Measurements from ENCODE around the gene PRR36. TPM values are rescaled to one million over a fixed set of nuclear protein-coding genes. Genes with fewer than 3 reads are reported as not detected.

PRR36 gene
- total RNA-seq, 4 donors from 2014 or later: 0.52 TPM; not detected in 3

GRCh38 chr19:7845390-7846154, 28.6 kb downstream of the PRR36 start:
- no peak overlapping the region for H3K4me3 ChIP-seq
- no peak overlapping the region for H3K27ac ChIP-seq (replicated peaks in 1 of 4)
- H3K36me3 ChIP-seq: peaks cover 0 to 16% (median 6%) of the 10 kb centered on the region in 4 donors
- H3K9me3 ChIP-seq: no peaks in the 10 kb centered on the region
- TF ChIP-seq CTCF (IDR thresholded peaks at IDR 0.05) (no peak), POLR2A (IDR thresholded peaks at IDR 0.05; ENCODE audit: low read depth) (no peak), POLR2AphosphoS5 (IDR thresholded peaks at IDR 0.05) (no peak), EP300 (IDR thresholded peaks at IDR 0.05) (no peak)
- DNase-seq (ENCODE audit: extremely low spot score): no peak
- peaks cover 0 to 7% (median 0%) of the 10 kb centered on the region in 4 donors for H3K4me1 ChIP-seq
- H3K27me3 ChIP-seq: no peaks in the 10 kb centered on the region
- intact Hi-C loops (cut with DNase I): no loop called here
- 93% methylated on average over 8 of the region's 20 CpGs for WGBS

DNA sequence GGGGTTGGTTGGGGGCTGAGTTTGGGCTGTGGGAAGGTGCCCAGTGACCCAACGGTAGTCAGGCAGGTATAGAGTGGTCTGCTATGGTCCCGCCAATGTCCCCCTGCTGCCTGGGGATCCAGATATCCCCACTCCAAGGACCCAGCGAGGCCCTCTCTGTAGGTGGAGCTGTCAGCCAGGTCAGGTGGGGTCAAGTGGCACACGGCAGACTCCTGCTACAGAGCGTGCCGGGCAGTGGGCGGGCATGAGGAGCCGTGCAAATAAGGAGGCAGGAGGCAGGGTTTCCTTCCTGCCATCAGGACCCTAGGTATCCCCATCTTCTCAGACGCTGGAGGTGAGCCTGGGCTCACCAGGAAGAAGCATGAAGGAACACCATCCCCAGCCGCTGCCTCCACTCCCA, 29.2 kb downstream of the PRR36 start:
- no peak for TF ChIP-seq POLR2A (IDR thresholded peaks at IDR 0.05; ENCODE audit: low read depth)
- no peak for TF ChIP-seq CTCF (IDR thresholded peaks at IDR 0.05)
- TF ChIP-seq POLR2AphosphoS5 (IDR thresholded peaks at IDR 0.05): no peak
- no peak for TF ChIP-seq EP300 (IDR thresholded peaks at IDR 0.05)
- WGBS: 80% methylated on average over 10 of the region's 10 CpGs
- Histone ChIP-seq H3K4me3 (no peak overlapping the region), H3K4me1 (peaks cover 0 to 2% (median 0%) of the 10 kb centered on the region in 4 donors), H3K27me3 (no peaks in the 10 kb centered on the region), H3K27ac (replicated peaks in 1 of 4) (no peak overlapping the region), H3K36me3 (peaks cover 0 to 16% (median 4%) of the 10 kb centered on the region in 4 donors), H3K9me3 (no peaks in the 10 kb centered on the region)
- DNase-seq (ENCODE audit: extremely low spot score): no peak
- intact Hi-C loops (cut with DNase I): no loop called here

GRCh38 chr19:7844405-7844804, 29.8 kb downstream of the PRR36 start:
- no peaks in the 10 kb centered on the region for H3K27me3 ChIP-seq

GRCh38 chr19:7843521-7843920, 30.7 kb downstream of the PRR36 start:
- TF ChIP-seq POLR2A (IDR thresholded peaks at IDR 0.05; ENCODE audit: low read depth) (no peak), CTCF (IDR thresholded peaks at IDR 0.05) (no peak)
- WGBS: 88% methylated on average over 6 of the region's 6 CpGs
- intact Hi-C loops (cut with DNase I): no loop called here

More at GRCh38 chr19:7844405-7844804, 29.8 kb downstream of the PRR36 start:
- H3K9me3 ChIP-seq: no peaks in the 10 kb centered on the region
- WGBS: 59% methylated on average over 3 of the region's 5 CpGs
- DNase-seq (ENCODE audit: extremely low spot score): no peak
- peaks cover 0 to 15% (median 4%) of the 10 kb centered on the region in 4 donors for H3K36me3 ChIP-seq
- no peak overlapping the region for H3K4me3 ChIP-seq
- intact Hi-C loops (cut with DNase I): no loop called here
- TF ChIP-seq POLR2A (IDR thresholded peaks at IDR 0.05; ENCODE audit: low read depth) (no peak), CTCF (IDR thresholded peaks at IDR 0.05) (no peak), POLR2AphosphoS5 (IDR thresholded peaks at IDR 0.05) (no peak), EP300 (IDR thresholded peaks at IDR 0.05) (no peak)
- H3K27ac ChIP-seq (replicated peaks in 1 of 4): no peak overlapping the region
- no peaks in the 10 kb centered on the region for H3K4me1 ChIP-seq

More at GRCh38 chr19:7843521-7843920, 30.7 kb downstream of the PRR36 start:
- H3K27me3 ChIP-seq: no peaks in the 10 kb centered on the region
- DNase-seq (ENCODE audit: extremely low spot score): no peak
- H3K4me1 ChIP-seq: no peaks in the 10 kb centered on the region
- no peak overlapping the region for H3K27ac ChIP-seq (replicated peaks in 1 of 4)
- H3K4me3 ChIP-seq: no peak overlapping the region
- no peaks in the 10 kb centered on the region for H3K9me3 ChIP-seq
- H3K36me3 ChIP-seq: peaks cover 0 to 6% (median 0%) of the 10 kb centered on the region in 4 donors

Data from esophagus muscularis mucosa (tissue), 4 donors.